Endodermal cell (in vitro differentiated cells): ENCODE results near the gene ATP6V0D1. TPM values are rescaled to one million over a fixed set of nuclear protein-coding genes. Genes with fewer than 3 reads are reported as not detected.
A peak's percentile ranks its signal among the peaks of the same experiment; 100 is the strongest.

ENCODE experiments used
- DNase-seq: peaks from one replicate; pipeline ENCODE4 v3.0.0-alpha.2; 2017
- H3K27ac ChIP-seq: 2 replicates; pipeline ENCODE4 v1.5.1; 2013; ENCODE audit warnings: mild to moderate bottlenecking, low read depth, low read length, moderate library complexity
- H3K27me3 ChIP-seq: 2 replicates; pipeline ENCODE4 v1.6.1; 2013; ENCODE audit warnings: mild to moderate bottlenecking, low read length, moderate library complexity; ENCODE audit not compliant: insufficient read depth, control insufficient read depth, poor library complexity, severe bottlenecking
- H3K36me3 ChIP-seq: 2 replicates; pipeline ENCODE4 v1.7.0; 2013; ENCODE audit warnings: mild to moderate bottlenecking, low read length, moderate library complexity; ENCODE audit not compliant: control insufficient read depth, insufficient read depth
- H3K4me1 ChIP-seq: one replicate; pipeline ENCODE4 v1.7.0; 2013; ENCODE audit warnings: low read length; ENCODE audit not compliant: control insufficient read depth, insufficient read depth
- H3K4me3 ChIP-seq: 2 replicates; pipeline ENCODE4 v1.5.1; 2013; ENCODE audit warnings: mild to moderate bottlenecking, low read length, moderate library complexity
- H3K9ac ChIP-seq: 2 replicates; pipeline ENCODE4 v1.6.1; 2013; ENCODE audit warnings: mild to moderate bottlenecking, low read length, moderate library complexity; ENCODE audit not compliant: poor library complexity, severe bottlenecking; ENCODE audit errors: extremely low read depth
- H3K9me3 ChIP-seq: 2 replicates; pipeline ENCODE4 v1.6.1; 2013; ENCODE audit warnings: mild to moderate bottlenecking, low read length, moderate library complexity; ENCODE audit not compliant: control insufficient read depth
- H3K27ac Mint-ChIP-seq: 2 replicates; pipeline ENCODE4 v1.8.0; 2020; ENCODE audit warnings: mixed read lengths
- H3K27me3 Mint-ChIP-seq: 2 replicates; pipeline ENCODE4 v1.8.0; 2021; ENCODE audit warnings: mild to moderate bottlenecking, mixed read lengths; ENCODE audit not compliant: insufficient read depth
- H3K36me3 Mint-ChIP-seq: 2 replicates; pipeline ENCODE4 v1.8.0; 2020; ENCODE audit warnings: low read depth, mixed read lengths
- H3K4me1 Mint-ChIP-seq: 2 replicates; pipeline ENCODE4 v1.8.0; 2020; ENCODE audit warnings: mixed read lengths
- H3K4me3 Mint-ChIP-seq: 2 replicates; pipeline ENCODE4 v1.8.0; 2020; ENCODE audit warnings: mild to moderate bottlenecking, moderate library complexity, mixed read lengths
- H3K9me3 Mint-ChIP-seq: 2 replicates; pipeline ENCODE4 v1.8.0; 2020; ENCODE audit warnings: mild to moderate bottlenecking, mixed read lengths
- WGBS, 2 experiments: methylation state at CpG; one replicate each; pipeline versions ENCODE4 v1.1.5 to v1.1.7; 2013; ENCODE audit warnings: missing lambda C conversion rate in 2 of 2, mixed read lengths in 1 of 2; ENCODE audit not compliant: insufficient coverage in 1 of 2, insufficient read length in 1 of 2; 5-methylcytosine and 5-hydroxymethylcytosine counted together
- total RNA-seq, 2 donors: library from RNA; stranded (reverse); fragmentation: NEBNext Ultra II Directional in 1 of 2; extraction: Animal tissue kit (Norgen Biotek cat#: 25700) in 1 of 2; gene quantifications; 2 replicates in 1 of 2; 3 replicates in 1 of 2; pipeline ENCODE4 v1.2.1, GENCODE V29; 2021
- TF ChIP-seq, protein P1 (sequence below): fragments of 200-600 bp; sonication (generic); conservative IDR thresholded peaks from 2 replicates; pipeline ENCODE4 v1.5.0; 2021; ENCODE audit warnings: antibody characterized with exemption, mild to moderate bottlenecking

ATP6V0D1 gene
- total RNA-seq, 2 donors from 2014 or later = 56.0 to 58.3 TPM

DNA sequence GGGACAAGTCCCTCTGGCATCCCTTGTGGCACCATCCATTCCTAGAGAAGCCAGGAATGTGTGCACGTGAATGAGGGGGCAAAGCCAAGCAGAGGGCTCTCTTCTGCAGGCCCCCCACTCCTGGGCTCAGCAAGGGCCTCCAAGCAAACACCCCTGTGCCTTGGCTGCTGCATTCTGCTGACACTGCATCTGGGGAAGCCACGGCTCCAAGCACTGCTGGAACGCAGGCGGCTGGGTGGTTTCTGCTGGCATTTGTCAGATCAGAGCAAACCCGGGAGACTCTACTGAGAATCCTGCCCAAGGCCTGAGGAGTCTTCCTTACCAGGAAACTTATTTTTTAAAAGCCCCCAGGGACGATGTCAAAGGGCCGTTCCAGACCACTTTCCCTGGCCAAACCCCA, 23.3 kb downstream of the ATP6V0D1 start:
- Histone ChIP-seq H3K27me3 (no peaks in the 10 kb centered on the region), H3K4me3 (no peak overlapping the region), H3K9me3 (no peaks in the 10 kb centered on the region), H3K4me1 (no peaks in the 10 kb centered on the region), H3K36me3 (peaks cover 12% of the 10 kb centered on the region), H3K9ac (no peak overlapping the region), H3K27ac (no peak overlapping the region)
- Mint-ChIP-seq H3K27me3 (no peaks in the 10 kb centered on the region), H3K4me3 (no peak overlapping the region), H3K9me3 (no peaks in the 10 kb centered on the region), H3K4me1 (no peaks in the 10 kb centered on the region), H3K27ac (no peak overlapping the region), H3K36me3 (no peaks in the 10 kb centered on the region)
- TF ChIP-seq, protein P1, sequence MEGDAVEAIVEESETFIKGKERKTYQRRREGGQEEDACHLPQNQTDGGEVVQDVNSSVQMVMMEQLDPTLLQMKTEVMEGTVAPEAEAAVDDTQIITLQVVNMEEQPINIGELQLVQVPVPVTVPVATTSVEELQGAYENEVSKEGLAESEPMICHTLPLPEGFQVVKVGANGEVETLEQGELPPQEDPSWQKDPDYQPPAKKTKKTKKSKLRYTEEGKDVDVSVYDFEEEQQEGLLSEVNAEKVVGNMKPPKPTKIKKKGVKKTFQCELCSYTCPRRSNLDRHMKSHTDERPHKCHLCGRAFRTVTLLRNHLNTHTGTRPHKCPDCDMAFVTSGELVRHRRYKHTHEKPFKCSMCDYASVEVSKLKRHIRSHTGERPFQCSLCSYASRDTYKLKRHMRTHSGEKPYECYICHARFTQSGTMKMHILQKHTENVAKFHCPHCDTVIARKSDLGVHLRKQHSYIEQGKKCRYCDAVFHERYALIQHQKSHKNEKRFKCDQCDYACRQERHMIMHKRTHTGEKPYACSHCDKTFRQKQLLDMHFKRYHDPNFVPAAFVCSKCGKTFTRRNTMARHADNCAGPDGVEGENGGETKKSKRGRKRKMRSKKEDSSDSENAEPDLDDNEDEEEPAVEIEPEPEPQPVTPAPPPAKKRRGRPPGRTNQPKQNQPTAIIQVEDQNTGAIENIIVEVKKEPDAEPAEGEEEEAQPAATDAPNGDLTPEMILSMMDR = no peak
- 91 to 97% methylated on average over 4 to 7 of the region's 7 CpGs for WGBS, 2 experiments
- no peak for DNase-seq

DNA sequence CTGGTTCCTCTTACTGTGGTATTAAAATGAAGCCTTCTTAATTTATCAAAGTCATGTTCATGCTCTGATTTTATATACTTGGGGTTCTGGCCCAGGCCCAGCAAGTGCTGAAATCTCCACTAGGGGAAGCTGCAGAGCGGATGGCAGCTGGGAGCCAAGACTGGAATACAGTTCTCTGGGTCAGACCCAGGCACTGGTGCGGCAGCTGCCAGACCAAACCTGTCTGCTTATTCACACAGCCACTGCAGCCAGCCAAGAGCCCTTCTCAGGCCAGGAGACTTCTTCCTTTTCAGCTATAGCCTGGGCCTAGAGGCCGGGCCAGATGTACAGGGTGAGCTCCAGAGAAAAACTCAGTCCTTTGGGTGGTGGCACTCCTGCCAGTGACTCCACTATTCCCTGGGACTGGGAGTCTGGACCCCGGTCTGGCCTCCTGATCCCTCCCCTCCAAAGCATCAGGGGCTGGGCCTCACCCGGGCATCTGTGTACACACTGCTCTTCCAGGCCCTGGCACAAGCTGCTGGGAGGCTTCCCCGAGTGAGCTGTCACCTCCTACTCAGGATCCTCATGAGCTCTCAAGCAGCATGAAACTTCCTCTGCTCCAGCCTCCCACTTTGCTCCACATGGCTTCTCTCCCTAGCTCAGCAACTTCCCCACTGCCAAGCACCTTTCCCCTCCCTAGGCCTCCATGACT, 24.4 kb downstream of the ATP6V0D1 start:
- Mint-ChIP-seq H3K9me3 (no peaks in the 10 kb centered on the region), H3K27ac (peak overlapping the region; percentile 82), H3K4me3 (no peak overlapping the region), H3K27me3 (no peaks in the 10 kb centered on the region), H3K36me3 (no peaks in the 10 kb centered on the region), H3K4me1 (no peaks in the 10 kb centered on the region)
- 83 to 90% methylated on average over 4 to 6 of the region's 6 CpGs for WGBS, 2 experiments
- no peak overlapping the region for H3K9ac ChIP-seq
- peaks cover 12% of the 10 kb centered on the region for H3K36me3 ChIP-seq
- TF ChIP-seq, protein P1 = peak; percentile 68
- no peaks in the 10 kb centered on the region for H3K27me3 ChIP-seq
- H3K9me3 ChIP-seq = no peaks in the 10 kb centered on the region
- H3K4me3 ChIP-seq = no peak overlapping the region
- peak; percentile 72 for DNase-seq
- H3K4me1 ChIP-seq = no peaks in the 10 kb centered on the region
- no peak overlapping the region for H3K27ac ChIP-seq

DNA sequence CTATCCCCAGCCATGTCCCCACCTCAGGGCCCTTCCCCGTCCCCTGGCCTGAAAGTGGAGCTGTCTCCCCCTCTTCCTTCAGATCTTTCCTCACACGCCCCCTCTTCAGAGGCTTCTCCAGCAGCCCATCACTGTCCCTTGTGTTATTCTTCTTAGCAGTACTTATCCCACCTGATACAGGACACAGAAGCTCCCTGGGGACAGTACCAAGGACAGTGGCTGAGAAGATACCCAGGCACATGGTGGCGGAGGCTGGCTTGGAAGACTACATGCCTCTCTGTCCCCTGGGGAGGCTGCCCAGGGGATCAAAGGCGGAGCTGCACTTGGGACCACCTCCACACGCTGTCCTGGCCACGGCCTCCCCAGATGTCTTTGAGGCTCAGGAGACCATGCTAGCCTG, 26.1 kb downstream of the ATP6V0D1 start:
- TF ChIP-seq, protein P1 = no peak
- Mint-ChIP-seq H3K9me3 (no peaks in the 10 kb centered on the region), H3K27me3 (no peaks in the 10 kb centered on the region), H3K4me3 (no peak overlapping the region), H3K27ac (no peak overlapping the region), H3K4me1 (no peaks in the 10 kb centered on the region), H3K36me3 (peaks cover 8% of the 10 kb centered on the region)
- Histone ChIP-seq H3K4me1 (no peaks in the 10 kb centered on the region), H3K9ac (no peak overlapping the region), H3K4me3 (no peak overlapping the region), H3K36me3 (peaks cover 13% of the 10 kb centered on the region), H3K27ac (no peak overlapping the region), H3K27me3 (no peaks in the 10 kb centered on the region), H3K9me3 (no peaks in the 10 kb centered on the region)
- no peak for DNase-seq
- WGBS, 2 experiments = 81 to 88% methylated on average over 2 to 6 of the region's 6 CpGs
